SK-N-SH treated with all-trans-retinoic acid at 6 μM for 48 hours (cell line): ENCODE measurements around the gene SLC26A2.

Experiments used
- ATAC-seq: fragments of 200-7000 bp; cut with Tn5 transposase; 3 replicates; pipeline ENCODE4 v1.9.1; 2020; ENCODE audit warnings: mild to moderate bottlenecking, moderate library complexity
- ARNTL ChIP-seq: fragments of 450-650 bp; formaldehyde crosslinking; IDR thresholded peaks from 2 replicates; pipeline ENCODE4 v1.5.0; 2020; ENCODE audit warnings: low read depth, mild to moderate bottlenecking, moderate library complexity, borderline replicate concordance
- BACH2 ChIP-seq: fragments of 250-450 bp; sonication (Bioruptor Pico); IDR thresholded peaks from 2 replicates; pipeline ENCODE4 v1.9.0; 2021; ENCODE audit warnings: mild to moderate bottlenecking, borderline replicate concordance
- CSDC2 ChIP-seq: fragments of 250-450 bp; sonication (Bioruptor Pico); IDR thresholded peaks from 2 replicates; pipeline ENCODE4 v1.5.0; 2020; ENCODE audit warnings: mild to moderate bottlenecking, moderate library complexity
- ESRRG ChIP-seq: fragments of 250-450 bp; sonication (Bioruptor Pico); IDR thresholded peaks from 2 replicates; pipeline ENCODE4 v1.6.1; 2021; ENCODE audit warnings: mild to moderate bottlenecking
- GLIS3 ChIP-seq: fragments of 250-450 bp; sonication (Bioruptor Pico); IDR thresholded peaks from 2 replicates; pipeline ENCODE4 v1.5.0; 2020; ENCODE audit warnings: mild to moderate bottlenecking, moderate library complexity
- ISL1 ChIP-seq: fragments of 250-450 bp; sonication (Bioruptor Pico); IDR thresholded peaks from 2 replicates; pipeline ENCODE4 v2.1.2; 2022; ENCODE audit warnings: mild to moderate bottlenecking, moderate library complexity
- OSR1 ChIP-seq: fragments of 250-450 bp; sonication (Bioruptor Pico); IDR thresholded peaks from 2 replicates; pipeline ENCODE4 v1.8.0; 2022; ENCODE audit warnings: moderate library complexity, mild to moderate bottlenecking, inconsistent platforms
- PATZ1 ChIP-seq: fragments of 250-450 bp; sonication (Bioruptor Pico); IDR thresholded peaks from 2 replicates; pipeline ENCODE4 v1.8.0; 2020; ENCODE audit warnings: mild to moderate bottlenecking, moderate library complexity, borderline replicate concordance
- PPARA ChIP-seq: fragments of 250-450 bp; sonication (Bioruptor Pico); IDR thresholded peaks from 2 replicates; pipeline ENCODE4 v1.5.0; 2020; ENCODE audit warnings: mild to moderate bottlenecking, borderline replicate concordance
- RARB ChIP-seq: fragments of 250-450 bp; sonication (Bioruptor Pico); IDR thresholded peaks from 2 replicates; pipeline ENCODE4 v1.8.0; 2021; ENCODE audit warnings: mild to moderate bottlenecking, moderate library complexity
- SNAI2 ChIP-seq: fragments of 250-450 bp; sonication (Bioruptor Pico); IDR thresholded peaks from 2 replicates; pipeline ENCODE4 v1.5.0; 2020; ENCODE audit warnings: mild to moderate bottlenecking, moderate library complexity
- TCF4 ChIP-seq: fragments of 250-450 bp; sonication (Bioruptor Pico); IDR thresholded peaks from 2 replicates; pipeline ENCODE4 v1.8.0; 2021; ENCODE audit warnings: mild to moderate bottlenecking, moderate library complexity, borderline replicate concordance
- TOX ChIP-seq: fragments of 250-450 bp; sonication (Bioruptor Pico); IDR thresholded peaks from 2 replicates; pipeline ENCODE4 v1.8.0; 2021; ENCODE audit warnings: mild to moderate bottlenecking, moderate library complexity, borderline replicate concordance
- TSHZ2 ChIP-seq: fragments of 250-450 bp; sonication (Bioruptor Pico); IDR thresholded peaks from 2 replicates; pipeline ENCODE4 v1.5.0; 2020; ENCODE audit warnings: mild to moderate bottlenecking, moderate library complexity
- ZC3H10 ChIP-seq: fragments of 250-450 bp; sonication (Bioruptor Pico); IDR thresholded peaks from 2 replicates; pipeline ENCODE4 v1.5.1; 2021; ENCODE audit warnings: mild to moderate bottlenecking, moderate library complexity
- ZFP3 ChIP-seq: fragments of 250-450 bp; sonication (Bioruptor Pico); IDR thresholded peaks from 2 replicates; pipeline ENCODE4 v1.5.0; 2020; ENCODE audit warnings: mild to moderate bottlenecking, moderate library complexity
- ZFP30 ChIP-seq: fragments of 450-650 bp; formaldehyde crosslinking; IDR thresholded peaks from 2 replicates; pipeline ENCODE4 v1.5.0; 2022; ENCODE audit warnings: mild to moderate bottlenecking, moderate library complexity
- ZNF565 ChIP-seq: fragments of 450-650 bp; formaldehyde crosslinking; conservative IDR thresholded peaks from 2 replicates; pipeline ENCODE4 v1.5.0; 2020; ENCODE audit warnings: low read depth, mild to moderate bottlenecking, moderate library complexity
- ZNF70 ChIP-seq: fragments of 450-650 bp; formaldehyde crosslinking; IDR thresholded peaks from 2 replicates; pipeline ENCODE4 v1.5.0; 2020; ENCODE audit warnings: mild to moderate bottlenecking, moderate library complexity
- ZNF8 ChIP-seq: fragments of 450-650 bp; formaldehyde crosslinking; IDR thresholded peaks from 2 replicates; pipeline ENCODE4 v1.5.0; 2020; ENCODE audit warnings: mild to moderate bottlenecking, moderate library complexity
- TF ChIP-seq, protein P1 (sequence below): fragments of 250-450 bp; sonication (Bioruptor Pico); IDR thresholded peaks from 2 replicates; pipeline ENCODE4 v1.5.1; 2021; ENCODE audit warnings: mild to moderate bottlenecking, moderate library complexity
- TF ChIP-seq, protein P2 (sequence below): fragments of 250-450 bp; sonication (Bioruptor Pico); IDR thresholded peaks from 2 replicates; pipeline ENCODE4 v1.5.1; 2020; ENCODE audit warnings: low read depth, mild to moderate bottlenecking, moderate library complexity
- TF ChIP-seq, protein P3 (sequence below): fragments of 250-450 bp; sonication (Bioruptor Pico); IDR thresholded peaks from 2 replicates; pipeline ENCODE4 v1.8.0; 2021; ENCODE audit warnings: low read depth, mild to moderate bottlenecking, moderate library complexity, borderline replicate concordance

SLC26A2 gene

GRCh38 chr5:149936044-149936699, 24.4 kb upstream of the SLC26A2 start:
- TF ChIP-seq, protein P1, sequence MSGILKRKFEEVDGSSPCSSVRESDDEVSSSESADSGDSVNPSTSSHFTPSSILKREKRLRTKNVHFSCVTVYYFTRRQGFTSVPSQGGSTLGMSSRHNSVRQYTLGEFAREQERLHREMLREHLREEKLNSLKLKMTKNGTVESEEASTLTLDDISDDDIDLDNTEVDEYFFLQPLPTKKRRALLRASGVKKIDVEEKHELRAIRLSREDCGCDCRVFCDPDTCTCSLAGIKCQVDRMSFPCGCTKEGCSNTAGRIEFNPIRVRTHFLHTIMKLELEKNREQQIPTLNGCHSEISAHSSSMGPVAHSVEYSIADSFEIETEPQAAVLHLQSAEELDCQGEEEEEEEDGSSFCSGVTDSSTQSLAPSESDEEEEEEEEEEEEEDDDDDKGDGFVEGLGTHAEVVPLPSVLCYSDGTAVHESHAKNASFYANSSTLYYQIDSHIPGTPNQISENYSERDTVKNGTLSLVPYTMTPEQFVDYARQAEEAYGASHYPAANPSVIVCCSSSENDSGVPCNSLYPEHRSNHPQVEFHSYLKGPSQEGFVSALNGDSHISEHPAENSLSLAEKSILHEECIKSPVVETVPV (CRISPR knock-in tag), result no peak
- TF ChIP-seq TSHZ2 (CRISPR knock-in tag) (no peak), GLIS3 (CRISPR knock-in tag) (no peak), ZNF565 (CRISPR knock-in tag) (no peak), ESRRG (no peak), ZNF70 (CRISPR knock-in tag) (no peak), PATZ1 (no peak), OSR1 (CRISPR knock-in tag) (no peak), RARB (CRISPR knock-in tag) (no peak), CSDC2 (no peak), ZFP3 (CRISPR knock-in tag) (no peak), ZNF8 (CRISPR knock-in tag) (no peak)
- no peak for ATAC-seq

DNA sequence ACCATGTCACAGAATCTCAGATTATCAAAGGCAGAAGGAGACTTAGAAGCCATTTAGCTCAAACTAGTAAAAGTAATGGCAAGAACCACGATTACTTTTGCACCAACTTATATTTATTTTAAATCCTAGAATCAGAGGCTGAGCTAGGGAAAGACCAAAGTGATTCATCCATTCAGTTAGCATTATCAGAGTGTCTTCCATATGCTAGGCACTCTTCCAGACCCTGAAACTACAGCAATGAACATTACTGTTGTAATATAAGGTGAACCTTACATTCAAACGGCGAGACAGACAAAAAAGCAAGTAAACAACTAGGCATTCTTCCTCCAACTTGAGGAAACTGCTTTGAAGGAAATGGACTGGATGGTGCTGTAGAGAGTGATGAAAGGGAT, 23.9 kb upstream of the SLC26A2 start:
- no peak for TF ChIP-seq ZNF8 (CRISPR knock-in tag)
- no peak for TF ChIP-seq TCF4 (CRISPR knock-in tag)
- no peak for TF ChIP-seq PPARA (CRISPR knock-in tag)
- no peak for TF ChIP-seq OSR1 (CRISPR knock-in tag)
- TF ChIP-seq ZC3H10, result no peak
- no peak for TF ChIP-seq TOX
- TF ChIP-seq BACH2 (CRISPR knock-in tag), result no peak
- TF ChIP-seq RARB (CRISPR knock-in tag), result no peak
- TF ChIP-seq, protein P2, sequence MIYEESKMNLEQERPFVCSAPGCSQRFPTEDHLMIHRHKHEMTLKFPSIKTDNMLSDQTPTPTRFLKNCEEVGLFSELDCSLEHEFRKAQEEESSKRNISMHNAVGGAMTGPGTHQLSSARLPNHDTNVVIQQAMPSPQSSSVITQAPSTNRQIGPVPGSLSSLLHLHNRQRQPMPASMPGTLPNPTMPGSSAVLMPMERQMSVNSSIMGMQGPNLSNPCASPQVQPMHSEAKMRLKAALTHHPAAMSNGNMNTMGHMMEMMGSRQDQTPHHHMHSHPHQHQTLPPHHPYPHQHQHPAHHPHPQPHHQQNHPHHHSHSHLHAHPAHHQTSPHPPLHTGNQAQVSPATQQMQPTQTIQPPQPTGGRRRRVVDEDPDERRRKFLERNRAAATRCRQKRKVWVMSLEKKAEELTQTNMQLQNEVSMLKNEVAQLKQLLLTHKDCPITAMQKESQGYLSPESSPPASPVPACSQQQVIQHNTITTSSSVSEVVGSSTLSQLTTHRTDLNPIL (CRISPR knock-in tag), result no peak
- no peak for TF ChIP-seq ZFP30 (CRISPR knock-in tag)
- TF ChIP-seq ARNTL (CRISPR knock-in tag), result no peak
- TF ChIP-seq, protein P1 (CRISPR knock-in tag), result no peak
- TF ChIP-seq ZFP3 (CRISPR knock-in tag), result no peak
- TF ChIP-seq ZNF565 (CRISPR knock-in tag), result no peak
- no peak for TF ChIP-seq SNAI2 (CRISPR knock-in tag)
- TF ChIP-seq, protein P3, sequence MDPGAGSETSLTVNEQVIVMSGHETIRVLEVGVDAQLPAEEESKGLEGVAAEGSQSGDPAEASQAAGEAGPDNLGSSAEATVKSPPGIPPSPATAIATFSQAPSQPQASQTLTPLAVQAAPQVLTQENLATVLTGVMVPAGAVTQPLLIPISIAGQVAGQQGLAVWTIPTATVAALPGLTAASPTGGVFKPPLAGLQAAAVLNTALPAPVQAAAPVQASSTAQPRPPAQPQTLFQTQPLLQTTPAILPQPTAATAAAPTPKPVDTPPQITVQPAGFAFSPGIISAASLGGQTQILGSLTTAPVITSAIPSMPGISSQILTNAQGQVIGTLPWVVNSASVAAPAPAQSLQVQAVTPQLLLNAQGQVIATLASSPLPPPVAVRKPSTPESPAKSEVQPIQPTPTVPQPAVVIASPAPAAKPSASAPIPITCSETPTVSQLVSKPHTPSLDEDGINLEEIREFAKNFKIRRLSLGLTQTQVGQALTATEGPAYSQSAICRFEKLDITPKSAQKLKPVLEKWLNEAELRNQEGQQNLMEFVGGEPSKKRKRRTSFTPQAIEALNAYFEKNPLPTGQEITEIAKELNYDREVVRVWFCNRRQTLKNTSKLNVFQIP, result no peak
- no peak for TF ChIP-seq PATZ1
- TF ChIP-seq GLIS3 (CRISPR knock-in tag), result no peak
- no peak for TF ChIP-seq ISL1
- no peak for TF ChIP-seq ESRRG
- no peak for ATAC-seq
